ENCODE data around the gene FGFR4.

The FGFR4 gene

GRCh38 chr5:177086654-177087397 lies at the start of gene FGFR4:
Gene FGFR4 (plus strand): TSS chr5:177086915. CDS start chr5:177089603, 2,688 bp downstream.
- peak; percentile 94 for DNase-seq (ENCODE audit: low spot score)
- peak; percentile 61 for TF ChIP-seq CTCF (IDR thresholded peaks at IDR 0.05; ENCODE audit: extremely low read depth, missing control alignments)

GRCh38 chr5:177036921-177037320 lies 49.8 kb upstream of the FGFR4 start:
- no peak for TF ChIP-seq CTCF (IDR thresholded peaks at IDR 0.05; ENCODE audit: extremely low read depth, missing control alignments)
- no peak for DNase-seq (ENCODE audit: low spot score)

- DNase-seq (ENCODE audit: low spot score), result no peak
- TF ChIP-seq CTCF (IDR thresholded peaks at IDR 0.05; ENCODE audit: extremely low read depth, missing control alignments), result no peak
These were observed 45.8 kb upstream of the FGFR4 start for GRCh38 chr5:177040814-177041420.

- no peak for TF ChIP-seq CTCF (IDR thresholded peaks at IDR 0.05; ENCODE audit: extremely low read depth, missing control alignments)
- no peak for DNase-seq (ENCODE audit: low spot score)
These were observed 44.8 kb upstream of the FGFR4 start for GRCh38 chr5:177041936-177042335.

GRCh38 chr5:177043114-177043513 lies 43.6 kb upstream of the FGFR4 start:
- no peak for TF ChIP-seq CTCF (IDR thresholded peaks at IDR 0.05; ENCODE audit: extremely low read depth, missing control alignments)
- DNase-seq (ENCODE audit: low spot score), result no peak

GRCh38 chr5:177043958-177044357 lies 42.8 kb upstream of the FGFR4 start:
- no peak for TF ChIP-seq CTCF (IDR thresholded peaks at IDR 0.05; ENCODE audit: extremely low read depth, missing control alignments)
- DNase-seq (ENCODE audit: low spot score), result no peak

GRCh38 chr5:177044641-177045040 lies 42.1 kb upstream of the FGFR4 start:
- DNase-seq (ENCODE audit: low spot score), result no peak
- no peak for TF ChIP-seq CTCF (IDR thresholded peaks at IDR 0.05; ENCODE audit: extremely low read depth, missing control alignments)

All from GM20000 (cell line).